ENCODE results near the gene ABHD11.

The ABHD11 gene

GRCh38 chr7:73778801-73779389, 40.3 kb upstream of the ABHD11 start:
- Histone ChIP-seq H3K9ac (ENCODE audit: low read depth, low read length) (no peak overlapping the region), H3K27me3 (ENCODE audit: insufficient read depth, low read length, poor library complexity) (no peaks in the 10 kb centered on the region), H3K27ac (ENCODE audit: low read length) (no peak overlapping the region), H3K4me1 (ENCODE audit: insufficient read depth, low read length) (no peaks in the 10 kb centered on the region), H2AFZ (ENCODE audit: low read depth, low read length) (no peak overlapping the region), H3K79me2 (ENCODE audit: insufficient read depth, low read length) (no peaks in the 10 kb centered on the region), H3K4me2 (ENCODE audit: insufficient read depth, low read length) (no peak overlapping the region), H4K20me1 (ENCODE audit: insufficient read depth, low read length) (no peaks in the 10 kb centered on the region), H3K9me3 (ENCODE audit: insufficient read depth, low read length, severe bottlenecking) (no peaks in the 10 kb centered on the region), H3K4me3 (ENCODE audit: low read depth in 1 of 2, low read length in 2 of 2) (no peak overlapping the region), H3K36me3 (ENCODE audit: insufficient read depth, low read length) (no peaks in the 10 kb centered on the region)
- ATAC-seq (ENCODE audit: insufficient read depth, low read depth) (no peak), DNase-seq (no peak)
- TF ChIP-seq CTCF (IDR thresholded peaks at IDR 0.05; ENCODE audit: borderline replicate concordance, extremely low read depth, low read length, poor library complexity, severe bottlenecking) (no peak), EZH2 (IDR thresholded peaks at IDR 0.05; ENCODE audit: borderline replicate concordance, low read depth, low read length, severe bottlenecking) (no peak)

DNA sequence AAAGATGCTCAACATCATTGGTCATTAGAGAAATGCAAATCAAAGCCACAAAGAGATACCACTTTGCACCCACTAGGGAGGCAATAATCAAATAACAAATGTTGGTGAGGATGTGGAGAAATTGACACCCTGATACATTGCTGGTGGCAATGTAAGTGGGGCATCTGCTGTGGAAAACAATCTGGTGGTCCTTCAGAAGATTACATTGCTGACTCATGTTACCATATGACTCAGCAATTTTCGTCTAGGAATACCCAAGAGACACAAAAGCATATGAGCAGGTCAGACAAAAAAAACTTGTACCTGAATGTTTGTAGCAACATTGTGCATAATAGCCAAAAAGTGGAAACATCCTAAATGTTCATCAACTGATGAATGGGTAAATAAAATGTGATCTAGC, 36.3 kb upstream of the ABHD11 start:
- Histone ChIP-seq H3K4me3 (ENCODE audit: low read depth in 1 of 2, low read length in 2 of 2) (no peak overlapping the region), H2AFZ (ENCODE audit: low read depth, low read length) (no peak overlapping the region), H3K4me1 (ENCODE audit: insufficient read depth, low read length) (no peaks in the 10 kb centered on the region), H3K79me2 (ENCODE audit: insufficient read depth, low read length) (no peaks in the 10 kb centered on the region), H3K36me3 (ENCODE audit: insufficient read depth, low read length) (no peaks in the 10 kb centered on the region), H3K9me3 (ENCODE audit: insufficient read depth, low read length, severe bottlenecking) (no peaks in the 10 kb centered on the region), H3K9ac (ENCODE audit: low read depth, low read length) (no peak overlapping the region), H3K27ac (ENCODE audit: low read length) (no peak overlapping the region), H3K4me2 (ENCODE audit: insufficient read depth, low read length) (no peak overlapping the region), H4K20me1 (ENCODE audit: insufficient read depth, low read length) (no peaks in the 10 kb centered on the region), H3K27me3 (ENCODE audit: insufficient read depth, low read length, poor library complexity) (no peaks in the 10 kb centered on the region)
- DNase-seq (no peak), ATAC-seq (ENCODE audit: insufficient read depth, low read depth) (no peak)
- TF ChIP-seq EZH2 (IDR thresholded peaks at IDR 0.05; ENCODE audit: borderline replicate concordance, low read depth, low read length, severe bottlenecking) = no peak
- no peak for TF ChIP-seq CTCF (IDR thresholded peaks at IDR 0.05; ENCODE audit: borderline replicate concordance, extremely low read depth, low read length, poor library complexity, severe bottlenecking)

- no peak overlapping the region for H3K4me3 ChIP-seq (ENCODE audit: low read depth in 1 of 2, low read length in 2 of 2)
- H3K36me3 ChIP-seq (ENCODE audit: insufficient read depth, low read length) = no peaks in the 10 kb centered on the region
- ATAC-seq (ENCODE audit: insufficient read depth, low read depth) (no peak), DNase-seq (no peak)
- H3K9ac ChIP-seq (ENCODE audit: low read depth, low read length) = no peak overlapping the region
- TF ChIP-seq EZH2 (IDR thresholded peaks at IDR 0.05; ENCODE audit: borderline replicate concordance, low read depth, low read length, severe bottlenecking) (no peak), CTCF (IDR thresholded peaks at IDR 0.05; ENCODE audit: borderline replicate concordance, extremely low read depth, low read length, poor library complexity, severe bottlenecking) (no peak)
- no peak overlapping the region for H2AFZ ChIP-seq (ENCODE audit: low read depth, low read length)
- no peaks in the 10 kb centered on the region for H3K79me2 ChIP-seq (ENCODE audit: insufficient read depth, low read length)
- H3K9me3 ChIP-seq (ENCODE audit: insufficient read depth, low read length, severe bottlenecking) = no peaks in the 10 kb centered on the region
- no peak overlapping the region for H3K27ac ChIP-seq (ENCODE audit: low read length)
- no peaks in the 10 kb centered on the region for H3K4me1 ChIP-seq (ENCODE audit: insufficient read depth, low read length)
- no peaks in the 10 kb centered on the region for H4K20me1 ChIP-seq (ENCODE audit: insufficient read depth, low read length)
- H3K4me2 ChIP-seq (ENCODE audit: insufficient read depth, low read length) = no peak overlapping the region
- no peaks in the 10 kb centered on the region for H3K27me3 ChIP-seq (ENCODE audit: insufficient read depth, low read length, poor library complexity)
These were observed 35.3 kb upstream of the ABHD11 start for GRCh38 chr7:73773700-73774517.

Measured in DND-41 (cell line).